OCI-LY3 (cell line): ENCODE results near the gene KCNAB1.

ENCODE experiments used
- EZH2phosphoT487 ChIP-seq: fragments of 200-600 bp; shearing (Covaris generic); IDR thresholded peaks from 2 replicates; pipeline ENCODE4 v1.6.1; 2018; ENCODE audit warnings: antibody characterized with exemption, mixed run types, low read depth
- TF ChIP-seq, protein P1 (sequence below): fragments of 200-600, 300-600 bp; sonication (generic); IDR thresholded peaks from 2 replicates; pipeline ENCODE4 v1.5.1; 2014; ENCODE audit warnings: antibody characterized with exemption, low read length, low read depth

- TF ChIP-seq, protein P1, sequence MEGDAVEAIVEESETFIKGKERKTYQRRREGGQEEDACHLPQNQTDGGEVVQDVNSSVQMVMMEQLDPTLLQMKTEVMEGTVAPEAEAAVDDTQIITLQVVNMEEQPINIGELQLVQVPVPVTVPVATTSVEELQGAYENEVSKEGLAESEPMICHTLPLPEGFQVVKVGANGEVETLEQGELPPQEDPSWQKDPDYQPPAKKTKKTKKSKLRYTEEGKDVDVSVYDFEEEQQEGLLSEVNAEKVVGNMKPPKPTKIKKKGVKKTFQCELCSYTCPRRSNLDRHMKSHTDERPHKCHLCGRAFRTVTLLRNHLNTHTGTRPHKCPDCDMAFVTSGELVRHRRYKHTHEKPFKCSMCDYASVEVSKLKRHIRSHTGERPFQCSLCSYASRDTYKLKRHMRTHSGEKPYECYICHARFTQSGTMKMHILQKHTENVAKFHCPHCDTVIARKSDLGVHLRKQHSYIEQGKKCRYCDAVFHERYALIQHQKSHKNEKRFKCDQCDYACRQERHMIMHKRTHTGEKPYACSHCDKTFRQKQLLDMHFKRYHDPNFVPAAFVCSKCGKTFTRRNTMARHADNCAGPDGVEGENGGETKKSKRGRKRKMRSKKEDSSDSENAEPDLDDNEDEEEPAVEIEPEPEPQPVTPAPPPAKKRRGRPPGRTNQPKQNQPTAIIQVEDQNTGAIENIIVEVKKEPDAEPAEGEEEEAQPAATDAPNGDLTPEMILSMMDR: peak; percentile 78
- TF ChIP-seq EZH2phosphoT487: no peak
These were observed 54.0 kb downstream of the KCNAB1 start for GRCh38 chr3:156174229-156174847.
